HepG2 (cell line): Measurements from ENCODE around the gene LUC7L. TPM values are rescaled to one million over a fixed set of nuclear protein-coding genes. Genes with fewer than 3 reads are reported as not detected.

ENCODE experiments used
- ATAC-seq: fragments of 200-7000 bp; cut with Tn5 transposase; 3 replicates; pipeline ENCODE4 v1.9.1; 2020; ENCODE audit warnings: mild to moderate bottlenecking, moderate library complexity
- BruUV-seq: library from RNA; stranded (reverse); fragments of 400-500 nt; replicated peaks from 2 replicates; lab custom pipeline; 2021; lab: Mats Ljungman, UMichigan
- CTCF ChIA-PET: fragments of 300-600 bp; formaldehyde crosslinking; extraction: SDS; loops from one replicate; lab custom pipeline; 2021; ENCODE audit warnings: low total read pairs, inconsistent platforms, low intra/inter-chr PET ratio; lab: Yijun Ruan, JAX
- POLR2A ChIA-PET: fragments of 350-600 bp; sonication (Branson Sonifier 250); formaldehyde crosslinking; loops from one replicate; lab custom pipeline; 2020; ENCODE audit warnings: antibody characterized with exemption, inconsistent platforms; lab: Yijun Ruan, JAX
- DNase-seq: peaks from one replicate; pipeline ENCODE4 v3.0.0-alpha.2; 2015; ENCODE audit warnings: low spot score
- FAIRE-seq: peaks from 3 replicates; lab custom pipeline; 2011; peaks lifted over from hg19 to GRCh38; lab: Jason Lieb, UNC
- H2AFZ ChIP-seq: one replicate; pipeline ENCODE4 v1.6.1; 2011; ENCODE audit warnings: low read length, inconsistent platforms
- H3K27ac ChIP-seq: fragments of 300-600 bp; 3 replicates; pipeline ENCODE4 v1.8.0; 2011; ENCODE audit warnings: mixed run types, mild to moderate bottlenecking, mixed read lengths, low read length, inconsistent platforms; ENCODE audit not compliant: insufficient read depth; ENCODE audit errors: extremely low read length
- H3K27me3 ChIP-seq, 2 experiments: fragments of 200-600 bp in 1 of 2; 2 replicates in 1 of 2; 3 replicates in 1 of 2; pipeline versions ENCODE4 v1.6.0 to v1.8.0; 2011; ENCODE audit warnings: low read length in 2 of 2, mild to moderate bottlenecking in 2 of 2, moderate library complexity in 2 of 2, inconsistent platforms in 1 of 2; ENCODE audit not compliant: insufficient read depth in 2 of 2, control insufficient read depth in 1 of 2
- H3K36me3 ChIP-seq, 2 experiments: fragments of 200-600 bp in 1 of 2; replicated peaks in 1 of 2; 2 replicates in 1 of 2; 3 replicates in 1 of 2; pipeline versions ENCODE4 v1.5.1 to v1.8.0; 2011; ENCODE audit warnings: low read length in 2 of 2, inconsistent platforms in 1 of 2; ENCODE audit not compliant: insufficient read depth in 2 of 2, control insufficient read depth in 1 of 2
- H3K4me1 ChIP-seq: 2 replicates; pipeline ENCODE4 v1.5.1; 2012; ENCODE audit warnings: low read length, inconsistent platforms; ENCODE audit not compliant: insufficient read depth
- H3K4me2 ChIP-seq: 2 replicates; pipeline ENCODE4 v1.6.0; 2011; ENCODE audit warnings: low read depth, low read length, inconsistent platforms
- H3K4me3 ChIP-seq, 3 experiments: fragments of 200-600 bp in 1 of 3; sonication (generic), shearing (Covaris generic) in 1 of 3; replicated peaks in 1 of 3; 2 replicates each; pipeline ENCODE4 v1.5.1; 2011 to 2016; ENCODE audit warnings: low read length in 3 of 3, inconsistent platforms in 2 of 3, low read depth in 2 of 3, mild to moderate bottlenecking in 2 of 3, control low read depth in 1 of 3, mixed read lengths in 1 of 3; ENCODE audit not compliant: insufficient read depth in 1 of 3
- H3K79me2 ChIP-seq: one replicate; pipeline ENCODE4 v1.6.1; 2011; ENCODE audit warnings: low read length, inconsistent platforms; ENCODE audit not compliant: insufficient read depth
- H3K9ac ChIP-seq: 2 replicates; pipeline ENCODE4 v1.6.0; 2011; ENCODE audit warnings: mild to moderate bottlenecking, low read depth, low read length, inconsistent platforms; ENCODE audit not compliant: insufficient read depth
- H3K9me3 ChIP-seq: 2 replicates; pipeline ENCODE4 v1.5.1; 2012; ENCODE audit warnings: mild to moderate bottlenecking, low read length
- H4K20me1 ChIP-seq: 2 replicates; pipeline ENCODE4 v1.6.0; 2011; ENCODE audit warnings: inconsistent platforms, mild to moderate bottlenecking, low read length, moderate library complexity; ENCODE audit not compliant: insufficient read depth
- EEA1 ChIP-seq: sonication (generic); formaldehyde crosslinking; IDR thresholded peaks from 2 replicates; pipeline ENCODE4 v1.5.1; 2020; ENCODE audit warnings: mild to moderate bottlenecking, missing genetic modification reagents, borderline replicate concordance
- HMGA1 ChIP-seq: sonication (generic); formaldehyde crosslinking; conservative IDR thresholded peaks from 2 replicates; pipeline ENCODE4 v1.4.0; 2020; ENCODE audit warnings: missing genetic modification reagents
- HNRNPUL1 ChIP-seq: fragments of 200-400 bp; formaldehyde crosslinking; IDR thresholded peaks from 2 replicates; pipeline ENCODE4 v1.6.1; 2017; ENCODE audit warnings: low read depth, mild to moderate bottlenecking, low read length, moderate library complexity
- MIXL1 ChIP-seq: IDR thresholded peaks from 2 replicates; pipeline ENCODE4 v1.6.1; 2016
- MTA1 ChIP-seq: sonication (generic); formaldehyde crosslinking; IDR thresholded peaks from 2 replicates; pipeline ENCODE4 v1.4.0; 2020; ENCODE audit warnings: missing genetic modification reagents, mild to moderate bottlenecking, borderline replicate concordance
- NFIC ChIP-seq: IDR thresholded peaks from 2 replicates; pipeline ENCODE4 v1.6.1; 2012; ENCODE audit warnings: mild to moderate bottlenecking, low read length, inconsistent platforms
- NR3C1 ChIP-seq: sonication (generic); formaldehyde crosslinking; IDR thresholded peaks from 2 replicates; pipeline ENCODE4 v1.4.0; 2020; ENCODE audit warnings: missing genetic modification reagents
- RBFOX2 ChIP-seq: fragments of 200-400 bp; formaldehyde crosslinking; IDR thresholded peaks from 2 replicates; pipeline ENCODE4 v1.6.1; 2017; ENCODE audit warnings: low read depth, mild to moderate bottlenecking, low read length
- SPEN ChIP-seq: sonication (generic); formaldehyde crosslinking; IDR thresholded peaks from 2 replicates; pipeline ENCODE4 v1.5.1; 2020; ENCODE audit warnings: low read depth, mild to moderate bottlenecking, missing genetic modification reagents
- ZFX ChIP-seq: sonication (generic); formaldehyde crosslinking; IDR thresholded peaks from 2 replicates; pipeline ENCODE4 v1.4.0; 2020; ENCODE audit warnings: mild to moderate bottlenecking, low read depth, missing genetic modification reagents, moderate library complexity
- ZNF749 ChIP-seq: sonication (generic); formaldehyde crosslinking; IDR thresholded peaks from 2 replicates; pipeline ENCODE4 v1.8.0; 2022; ENCODE audit warnings: mild to moderate bottlenecking, missing genetic modification reagents, moderate library complexity, borderline replicate concordance
- ZNF879 ChIP-seq: sonication (generic); formaldehyde crosslinking; IDR thresholded peaks from 2 replicates; pipeline ENCODE4 v1.8.1; 2023; ENCODE audit warnings: missing genetic modification reagents
- WGBS: methylation state at CpG from one replicate; pipeline ENCODE4 v1.1.6; 2017; ENCODE audit warnings: low lambda C conversion rate; 5-methylcytosine and 5-hydroxymethylcytosine counted together
- in situ Hi-C: cut with HindIII; loops from 2 replicates; pipeline ENCODE4 v1.10.0; 2017; ENCODE audit warnings: low pct_unique_long_range_greater_than_20kb; ENCODE audit not compliant: extremely low pct_ligation_motif_present
- intact Hi-C: fragments of 100-400 bp; cut with micrococcal nuclease; formaldehyde crosslinking; loops from one replicate; pipeline ENCODE4 v1.10.0; 2022; ENCODE audit not compliant: unreplicated experiment
- polyA plus RNA-seq, 8 experiments: library from polyadenylated mRNA; depleted of rRNA in 3 of 8; stranded (reverse) in 7 of 8; unstranded in 1 of 8; fragments of >200 nt; fragmentation: Illumina TruSeq in 4 of 8; extraction: Trizol in 4 of 8; gene quantifications; 2 replicates each; pipeline versions ENCODE4 v1.2.1 to v1.2.3, GENCODE V29; 2011 to 2016; ENCODE audit warnings: low read depth in 4 of 8, missing spikeins in 1 of 8, mixed read lengths in 1 of 8; ENCODE audit not compliant: insufficient read depth in 1 of 8
- total RNA-seq, 5 experiments: library from RNA; depleted of rRNA; stranded (reverse); fragments of >200 nt; fragmentation: Illumina TruSeq; extraction: Trizol; gene quantifications; 2 replicates each; pipeline ENCODE4 v1.2.3, GENCODE V29; 2016; ENCODE audit warnings: low read depth in 1 of 5
- TF ChIP-seq, protein P1 (sequence below): sonication (generic); formaldehyde crosslinking; IDR thresholded peaks from 2 replicates; pipeline ENCODE4 v1.4.0; 2020; ENCODE audit warnings: mild to moderate bottlenecking, missing genetic modification reagents
- TF ChIP-seq, protein P2 (sequence below): sonication (generic); formaldehyde crosslinking; IDR thresholded peaks from 2 replicates; pipeline ENCODE4 v1.8.0; 2022; ENCODE audit warnings: missing genetic modification reagents, mild to moderate bottlenecking, borderline replicate concordance
- TF ChIP-seq, protein P3 (sequence below): sonication (generic); formaldehyde crosslinking; IDR thresholded peaks from 2 replicates; pipeline ENCODE4 v1.4.0; 2020; ENCODE audit warnings: mild to moderate bottlenecking, missing genetic modification reagents

Gene LUC7L
- total and polyA plus RNA-seq, 2 of the 13 experiments (the other 11 are each of a cell fraction or from before 2014, with no cell fraction given) = 48.7 to 56.9 TPM

DNA sequence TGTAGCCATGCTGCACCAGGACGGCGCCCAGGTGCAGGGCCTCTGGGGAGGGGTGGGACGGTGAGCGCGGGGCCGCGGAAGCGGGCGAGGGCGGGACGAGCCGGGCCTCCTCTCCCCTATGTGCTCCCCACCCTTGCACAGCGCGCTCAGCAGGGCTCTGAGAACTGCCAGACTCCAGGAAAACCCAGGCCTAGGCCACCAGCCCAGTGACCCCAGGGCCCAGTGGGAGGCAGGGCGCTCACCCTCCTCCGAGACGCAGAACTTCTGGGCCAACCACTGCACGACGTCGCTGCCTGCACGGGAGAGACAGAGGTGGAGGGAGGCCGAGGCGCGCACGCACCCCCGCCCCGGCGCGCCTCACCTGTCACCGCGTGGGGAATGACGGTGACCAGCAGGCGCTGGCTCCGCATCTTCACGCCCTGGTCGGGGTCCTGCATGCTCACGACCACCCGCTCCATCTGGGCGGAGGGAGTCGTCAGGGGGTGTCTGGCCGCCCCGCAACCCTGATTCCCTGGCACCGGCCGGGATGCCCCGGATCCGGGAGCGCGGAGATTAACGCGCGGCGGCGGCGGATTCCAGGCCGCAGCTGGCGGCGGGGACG lies 45.9 kb upstream of the LUC7L start (continued):
- no peak for TF ChIP-seq MTA1 (CRISPR knock-in tag)
- peak; percentile 47; the same call in 1 of the 2 replicates for TF ChIP-seq ZFX (CRISPR knock-in tag)
- TF ChIP-seq MIXL1 = no peak
- TF ChIP-seq, protein P1, sequence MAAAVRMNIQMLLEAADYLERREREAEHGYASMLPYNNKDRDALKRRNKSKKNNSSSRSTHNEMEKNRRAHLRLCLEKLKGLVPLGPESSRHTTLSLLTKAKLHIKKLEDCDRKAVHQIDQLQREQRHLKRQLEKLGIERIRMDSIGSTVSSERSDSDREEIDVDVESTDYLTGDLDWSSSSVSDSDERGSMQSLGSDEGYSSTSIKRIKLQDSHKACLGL (CRISPR knock-in tag) = peak; percentile 44; the same call in 1 of the 2 replicates
- TF ChIP-seq, protein P2, sequence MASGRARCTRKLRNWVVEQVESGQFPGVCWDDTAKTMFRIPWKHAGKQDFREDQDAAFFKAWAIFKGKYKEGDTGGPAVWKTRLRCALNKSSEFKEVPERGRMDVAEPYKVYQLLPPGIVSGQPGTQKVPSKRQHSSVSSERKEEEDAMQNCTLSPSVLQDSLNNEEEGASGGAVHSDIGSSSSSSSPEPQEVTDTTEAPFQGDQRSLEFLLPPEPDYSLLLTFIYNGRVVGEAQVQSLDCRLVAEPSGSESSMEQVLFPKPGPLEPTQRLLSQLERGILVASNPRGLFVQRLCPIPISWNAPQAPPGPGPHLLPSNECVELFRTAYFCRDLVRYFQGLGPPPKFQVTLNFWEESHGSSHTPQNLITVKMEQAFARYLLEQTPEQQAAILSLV (CRISPR knock-in tag) = 0 out of 2 replicates have a peak, but pooled peaks have one; percentile 33
- TF ChIP-seq NR3C1 (CRISPR knock-in tag) = no peak
- peak; percentile 30; the same call in 1 of the 2 replicates for TF ChIP-seq SPEN

DNA sequence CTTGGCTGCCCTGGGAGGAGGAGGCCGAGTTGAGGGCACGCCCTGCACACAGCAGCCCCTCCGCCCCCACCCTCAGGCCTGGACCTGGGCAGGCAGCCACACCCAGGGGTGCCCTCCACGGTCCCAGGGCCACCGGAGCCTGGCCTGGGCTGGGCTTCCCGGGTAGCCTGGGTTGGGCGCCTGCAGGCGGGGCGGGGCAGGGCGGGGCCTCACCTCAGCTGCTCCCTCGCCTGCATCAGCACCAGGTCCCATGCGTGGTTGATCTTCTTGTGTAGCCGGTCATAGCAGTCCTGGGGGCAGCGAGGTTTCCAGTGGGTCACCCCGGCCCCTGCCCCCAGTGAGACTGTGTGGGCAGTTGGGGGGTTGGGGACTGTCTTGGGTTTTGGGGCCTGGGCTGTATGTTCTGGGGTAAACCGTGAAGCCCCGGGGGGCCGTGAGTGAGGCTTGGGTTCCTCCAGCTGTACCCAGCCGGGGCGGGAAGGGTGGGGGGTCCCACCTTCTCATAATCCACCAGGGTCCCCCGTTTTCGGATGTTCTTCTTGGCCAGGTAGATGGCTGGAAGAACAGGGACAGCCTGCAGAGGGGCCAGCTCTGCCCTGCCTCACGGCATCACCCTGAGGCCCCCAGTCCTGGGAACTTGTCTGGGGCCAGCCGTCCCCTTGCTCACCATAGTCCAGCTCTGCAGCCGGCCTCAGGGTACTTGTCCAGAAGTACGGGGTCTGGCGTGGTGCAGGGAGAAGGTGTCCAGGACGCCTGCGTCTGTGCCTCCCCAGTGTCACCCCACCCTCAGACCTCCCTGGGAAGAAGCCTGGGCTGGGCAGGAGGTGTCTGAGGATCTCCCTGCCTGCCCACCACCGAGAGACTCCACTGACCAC lies 44.5 kb upstream of the LUC7L start:
- POLR2A ChIA-PET = no interaction called here
- no peak overlapping the region for H3K27ac ChIP-seq
- H3K27me3 ChIP-seq = peaks cover 19 to 74% of the 10 kb centered on the region in 2 experiments; a peak in 4 of 5 replicates
- intact Hi-C loops (no loop called here), in situ Hi-C loops (loop anchor here (5.0 kb wide), 1 partner anchor 89 kb away; no protein-coding TSS in a partner anchor)
- no peak overlapping the region for H3K9ac ChIP-seq
- peaks cover 40% of the 10 kb centered on the region for H3K4me1 ChIP-seq
- H3K4me3 ChIP-seq = peak overlapping the region in 1 of 3 experiments; percentile 42; a peak in 1 of 6 replicates
- no peaks in the 10 kb centered on the region for H3K9me3 ChIP-seq
- H3K36me3 ChIP-seq = no peaks in the 10 kb centered on the region
- no TSS peak for BruUV-seq
- WGBS = 33% methylated on average over 10 of the region's 30 CpGs
- CTCF ChIA-PET = interaction anchor here (1.9 kb wide), 1 partner anchor 88 kb away, joined by 8 read pairs; no protein-coding TSS in a partner anchor
- no peak overlapping the region for H2AFZ ChIP-seq
- FAIRE-seq = no peak
- no peak for DNase-seq
- no peak overlapping the region; the same call in 1 of the 2 replicates for H3K4me2 ChIP-seq
- H3K79me2 ChIP-seq = no peaks in the 10 kb centered on the region
- peak; percentile 21 for ATAC-seq
- H4K20me1 ChIP-seq = no peaks in the 10 kb centered on the region
- TF ChIP-seq NFIC = no peak
- TF ChIP-seq HMGA1 (CRISPR knock-in tag) = no peak
- TF ChIP-seq, protein P3, sequence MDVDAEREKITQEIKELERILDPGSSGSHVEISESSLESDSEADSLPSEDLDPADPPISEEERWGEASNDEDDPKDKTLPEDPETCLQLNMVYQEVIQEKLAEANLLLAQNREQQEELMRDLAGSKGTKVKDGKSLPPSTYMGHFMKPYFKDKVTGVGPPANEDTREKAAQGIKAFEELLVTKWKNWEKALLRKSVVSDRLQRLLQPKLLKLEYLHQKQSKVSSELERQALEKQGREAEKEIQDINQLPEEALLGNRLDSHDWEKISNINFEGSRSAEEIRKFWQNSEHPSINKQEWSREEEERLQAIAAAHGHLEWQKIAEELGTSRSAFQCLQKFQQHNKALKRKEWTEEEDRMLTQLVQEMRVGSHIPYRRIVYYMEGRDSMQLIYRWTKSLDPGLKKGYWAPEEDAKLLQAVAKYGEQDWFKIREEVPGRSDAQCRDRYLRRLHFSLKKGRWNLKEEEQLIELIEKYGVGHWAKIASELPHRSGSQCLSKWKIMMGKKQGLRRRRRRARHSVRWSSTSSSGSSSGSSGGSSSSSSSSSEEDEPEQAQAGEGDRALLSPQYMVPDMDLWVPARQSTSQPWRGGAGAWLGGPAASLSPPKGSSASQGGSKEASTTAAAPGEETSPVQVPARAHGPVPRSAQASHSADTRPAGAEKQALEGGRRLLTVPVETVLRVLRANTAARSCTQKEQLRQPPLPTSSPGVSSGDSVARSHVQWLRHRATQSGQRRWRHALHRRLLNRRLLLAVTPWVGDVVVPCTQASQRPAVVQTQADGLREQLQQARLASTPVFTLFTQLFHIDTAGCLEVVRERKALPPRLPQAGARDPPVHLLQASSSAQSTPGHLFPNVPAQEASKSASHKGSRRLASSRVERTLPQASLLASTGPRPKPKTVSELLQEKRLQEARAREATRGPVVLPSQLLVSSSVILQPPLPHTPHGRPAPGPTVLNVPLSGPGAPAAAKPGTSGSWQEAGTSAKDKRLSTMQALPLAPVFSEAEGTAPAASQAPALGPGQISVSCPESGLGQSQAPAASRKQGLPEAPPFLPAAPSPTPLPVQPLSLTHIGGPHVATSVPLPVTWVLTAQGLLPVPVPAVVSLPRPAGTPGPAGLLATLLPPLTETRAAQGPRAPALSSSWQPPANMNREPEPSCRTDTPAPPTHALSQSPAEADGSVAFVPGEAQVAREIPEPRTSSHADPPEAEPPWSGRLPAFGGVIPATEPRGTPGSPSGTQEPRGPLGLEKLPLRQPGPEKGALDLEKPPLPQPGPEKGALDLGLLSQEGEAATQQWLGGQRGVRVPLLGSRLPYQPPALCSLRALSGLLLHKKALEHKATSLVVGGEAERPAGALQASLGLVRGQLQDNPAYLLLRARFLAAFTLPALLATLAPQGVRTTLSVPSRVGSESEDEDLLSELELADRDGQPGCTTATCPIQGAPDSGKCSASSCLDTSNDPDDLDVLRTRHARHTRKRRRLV (CRISPR knock-in tag) = no peak
- TF ChIP-seq RBFOX2 = no peak
- TF ChIP-seq ZNF879 (CRISPR knock-in tag) = no peak
- no peak for TF ChIP-seq ZNF749 (CRISPR knock-in tag)
- no peak for TF ChIP-seq EEA1 (CRISPR knock-in tag)
- no peak for TF ChIP-seq HNRNPUL1
